KOPT-K1 (cell line): ENCODE results near the gene RNF183.
"Not testable (repeated sequence)": the region's sequence is repeated elsewhere in the genome, so short reads cannot be mapped to it uniquely, and the experiment has no call there.

Experiments
- H3K27ac ChIP-seq: fragments of 200-600 bp; sonication (generic); 2 replicates; pipeline ENCODE4 v1.5.1; 2016; ENCODE audit warnings: antibody characterized with exemption, mild to moderate bottlenecking, low read depth, low read length; ENCODE audit not compliant: poor library complexity, severe bottlenecking
- H3K36me3 ChIP-seq: fragments of 200-600 bp; sonication (generic); 2 replicates; pipeline ENCODE4 v1.5.1; 2017; ENCODE audit warnings: antibody characterized with exemption, mild to moderate bottlenecking, low read length, moderate library complexity; ENCODE audit not compliant: insufficient read depth
- H3K9me3 ChIP-seq: fragments of 200-600 bp; sonication (generic); 2 replicates; pipeline ENCODE4 v1.5.1; 2017; ENCODE audit warnings: antibody characterized with exemption, low read length, mild to moderate bottlenecking; ENCODE audit not compliant: insufficient read depth, poor library complexity, severe bottlenecking

The RNF183 gene

DNA sequence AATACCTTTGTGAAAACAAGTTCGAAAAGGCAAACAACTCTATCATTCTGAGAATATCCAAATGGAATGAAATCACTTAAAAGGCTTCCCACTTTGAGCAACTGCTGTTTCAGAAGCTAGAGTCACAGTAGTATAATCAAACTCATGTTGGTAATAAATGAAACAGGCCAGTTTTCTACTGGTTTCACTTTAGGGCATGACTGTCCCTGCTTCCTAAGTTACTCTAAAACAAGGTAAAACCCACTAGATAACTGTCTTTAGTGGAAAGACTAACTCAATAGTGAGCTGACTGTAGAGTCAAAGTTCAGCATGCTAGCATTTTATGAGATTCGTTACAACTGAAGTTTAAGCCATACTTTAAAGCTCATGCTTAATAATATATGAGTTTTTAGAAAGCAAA lies 33.8 kb downstream of the RNF183 start:
- no peak overlapping the region for H3K27ac ChIP-seq
- peaks cover 66% of the 10 kb centered on the region for H3K36me3 ChIP-seq
- H3K9me3 ChIP-seq = no peaks in the 10 kb centered on the region

DNA sequence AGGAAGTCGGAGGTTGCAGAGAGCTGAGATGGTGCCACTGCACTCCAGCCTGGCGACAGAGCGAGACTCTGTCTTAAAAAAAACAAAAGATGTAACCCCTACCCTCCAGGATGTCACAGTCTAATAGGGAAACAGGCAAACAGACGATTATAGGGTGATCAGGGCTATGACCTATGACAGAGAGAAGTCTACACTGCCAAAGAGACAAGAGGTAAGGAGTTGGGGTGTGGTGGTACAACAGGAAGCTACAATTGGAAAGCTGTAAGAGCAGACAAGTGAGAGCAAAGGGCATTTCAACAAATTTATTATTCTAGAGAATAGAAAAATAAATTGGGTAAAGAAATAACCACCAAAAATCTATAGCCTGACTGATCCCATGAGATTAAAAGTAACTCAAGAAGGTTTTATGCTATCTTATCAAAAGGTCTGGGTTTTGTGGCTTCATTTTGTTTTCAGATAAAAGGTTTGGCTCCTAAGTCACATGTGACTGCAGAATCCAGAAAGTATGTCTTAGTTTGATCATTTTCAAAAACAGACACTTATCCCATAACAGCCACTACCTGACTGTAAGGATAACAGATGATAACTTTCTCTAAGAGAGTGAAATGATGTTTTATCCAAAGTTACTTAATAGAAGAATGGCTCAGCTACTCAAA lies 35.1 kb downstream of the RNF183 start:
- Histone ChIP-seq H3K36me3 (peaks cover 60% of the 10 kb centered on the region), H3K27ac (no peak overlapping the region), H3K9me3 (no peaks in the 10 kb centered on the region)

DNA sequence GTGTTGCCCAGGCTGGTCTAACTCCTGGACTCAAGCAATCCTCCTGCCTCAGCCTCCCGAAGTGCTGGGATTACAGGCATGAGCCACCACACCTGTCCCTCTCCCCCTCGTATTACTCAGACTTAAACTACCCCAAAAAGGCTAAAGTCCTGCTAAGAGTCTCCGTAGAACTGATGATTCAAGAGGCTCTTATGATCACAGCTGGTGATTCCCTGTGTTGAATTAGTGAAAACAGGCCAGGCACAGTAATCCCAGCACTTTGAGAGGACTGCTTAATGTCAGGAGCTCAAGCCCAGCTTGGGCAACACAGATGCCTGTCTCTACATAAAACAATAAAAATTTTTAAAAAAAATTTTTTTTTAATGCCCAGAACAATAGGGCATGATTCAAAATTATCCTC lies 37.0 kb downstream of the RNF183 start:
- Histone ChIP-seq H3K9me3 (no peaks in the 10 kb centered on the region), H3K27ac (no peak overlapping the region), H3K36me3 (peaks cover 51% of the 10 kb centered on the region)

DNA sequence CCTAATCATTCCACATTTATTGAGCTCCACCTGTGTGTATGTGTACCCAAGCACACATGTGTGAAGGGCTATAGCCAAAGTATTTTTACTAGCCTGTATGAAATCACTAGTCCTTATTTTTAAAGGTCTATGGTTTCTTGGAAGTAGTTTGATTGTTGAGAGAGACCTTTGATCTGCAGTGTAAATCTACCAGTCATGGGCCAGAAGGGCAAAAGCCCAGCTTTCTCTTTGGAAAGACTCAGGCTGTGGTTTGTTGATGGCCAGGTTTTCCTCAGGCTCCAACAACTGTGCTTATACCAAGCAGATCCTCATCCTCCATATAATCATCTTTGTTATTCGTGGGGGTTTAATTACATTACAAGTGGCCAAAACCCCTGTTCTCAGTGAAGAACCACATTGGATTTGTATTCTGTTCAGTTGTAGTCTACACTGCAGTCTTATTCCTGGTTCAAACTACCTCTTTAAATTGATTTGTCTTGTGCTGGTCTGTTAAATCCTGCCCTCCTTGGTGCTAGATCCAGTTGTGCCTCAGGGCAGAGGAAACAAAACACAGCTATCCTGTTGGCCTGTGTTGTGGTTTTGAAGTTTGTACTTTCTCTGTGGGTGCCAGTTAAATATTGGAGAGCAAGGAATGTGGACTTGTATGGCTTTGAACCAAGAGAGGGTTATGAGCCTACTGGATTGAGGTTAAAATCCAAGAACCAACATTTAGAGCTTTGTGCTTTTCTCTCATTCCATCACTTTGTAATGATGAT lies 41.1 kb downstream of the RNF183 start:
- Histone ChIP-seq H3K9me3 (no peaks in the 10 kb centered on the region), H3K36me3 (peaks cover 44% of the 10 kb centered on the region), H3K27ac (no peak overlapping the region)

DNA sequence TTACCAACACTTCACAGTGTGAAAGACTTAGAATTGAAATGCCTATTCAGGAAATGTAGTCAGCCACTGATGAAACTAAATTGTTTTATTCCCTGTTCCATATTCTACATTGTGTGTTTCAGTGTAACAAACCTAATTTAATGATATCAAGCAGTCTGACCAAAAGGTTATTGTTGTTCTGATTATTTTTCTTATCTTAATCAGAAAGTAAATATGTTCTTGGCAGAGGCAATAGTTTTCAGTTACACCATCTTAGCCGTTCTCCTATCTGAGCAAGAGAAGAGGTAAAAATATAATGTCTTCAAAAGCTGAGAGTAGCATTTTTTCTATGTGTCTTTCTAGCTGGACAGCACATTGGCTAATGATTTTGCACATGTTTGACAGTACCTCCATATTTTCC lies 44.9 kb downstream of the RNF183 start:
- Histone ChIP-seq H3K36me3 (peaks cover 40% of the 10 kb centered on the region), H3K27ac (no peak overlapping the region)

DNA sequence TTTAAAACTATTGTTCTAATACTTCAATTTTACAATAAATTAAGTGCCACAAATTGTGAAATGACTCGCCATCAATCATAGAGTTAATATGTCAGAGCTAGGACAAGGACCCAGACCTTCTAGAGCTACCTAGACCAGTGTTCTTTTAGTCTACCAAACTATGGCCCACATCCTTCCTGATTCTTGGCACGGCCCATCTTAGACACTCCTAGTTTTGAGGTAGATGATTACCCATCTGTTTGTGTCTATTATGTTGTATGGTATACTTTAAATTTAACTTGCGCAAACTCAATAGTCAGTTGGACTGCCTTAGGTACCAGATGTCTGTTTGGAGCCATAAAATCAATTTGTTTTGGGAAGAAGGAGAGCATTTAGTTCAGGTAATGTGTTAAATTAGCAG lies 45.3 kb downstream of the RNF183 start:
- no peak overlapping the region for H3K27ac ChIP-seq
- peaks cover 40% of the 10 kb centered on the region for H3K36me3 ChIP-seq
- H3K9me3 ChIP-seq = no peaks in the 10 kb centered on the region

More for the DNA sequence above, 44.9 kb downstream of the RNF183 start:
- no peaks in the 10 kb centered on the region for H3K9me3 ChIP-seq

DNA sequence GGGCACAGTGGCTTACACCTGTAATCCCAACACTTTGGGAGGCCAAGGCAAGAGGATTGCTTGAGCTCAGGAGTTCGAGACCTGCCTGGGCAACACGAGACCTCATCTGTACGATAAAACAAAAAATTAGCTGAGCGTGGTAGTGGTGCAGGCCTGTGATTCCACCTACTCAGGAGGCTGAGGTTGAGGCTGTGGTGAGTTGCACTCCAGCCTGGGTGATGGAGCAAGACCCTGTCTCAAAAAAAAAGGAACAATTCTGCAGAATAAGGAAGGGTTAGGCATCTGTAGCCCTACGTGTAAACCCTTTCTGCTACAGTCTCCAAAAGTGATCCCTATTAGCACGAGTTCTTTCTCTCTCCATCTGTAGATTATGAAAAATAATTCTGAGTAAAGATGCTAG lies 47.7 kb downstream of the RNF183 start:
- Histone ChIP-seq H3K36me3 (peaks cover 26% of the 10 kb centered on the region), H3K9me3 (no peaks in the 10 kb centered on the region), H3K27ac (no peak overlapping the region)

DNA sequence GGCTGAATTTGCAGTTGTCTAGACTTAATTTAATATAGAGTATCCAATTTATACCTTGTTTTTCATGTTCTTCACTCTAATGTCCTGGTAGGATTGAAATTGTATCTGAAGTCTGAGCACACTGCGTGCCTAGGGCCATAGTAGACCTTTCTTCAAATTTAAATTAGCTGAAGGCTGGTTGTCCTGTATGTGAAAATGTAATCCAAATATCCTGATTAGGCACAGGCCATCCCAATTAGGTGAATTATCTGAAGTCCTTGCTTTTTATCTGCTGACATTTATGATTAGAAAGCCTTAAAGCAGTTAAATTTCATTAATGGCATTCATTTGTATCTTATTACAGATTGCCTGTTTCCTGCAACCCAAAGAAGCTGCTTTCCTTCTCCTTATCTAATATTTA lies 48.2 kb downstream of the RNF183 start:
- no peak overlapping the region for H3K27ac ChIP-seq
- peaks cover 22% of the 10 kb centered on the region for H3K36me3 ChIP-seq
- no peaks in the 10 kb centered on the region for H3K9me3 ChIP-seq

DNA sequence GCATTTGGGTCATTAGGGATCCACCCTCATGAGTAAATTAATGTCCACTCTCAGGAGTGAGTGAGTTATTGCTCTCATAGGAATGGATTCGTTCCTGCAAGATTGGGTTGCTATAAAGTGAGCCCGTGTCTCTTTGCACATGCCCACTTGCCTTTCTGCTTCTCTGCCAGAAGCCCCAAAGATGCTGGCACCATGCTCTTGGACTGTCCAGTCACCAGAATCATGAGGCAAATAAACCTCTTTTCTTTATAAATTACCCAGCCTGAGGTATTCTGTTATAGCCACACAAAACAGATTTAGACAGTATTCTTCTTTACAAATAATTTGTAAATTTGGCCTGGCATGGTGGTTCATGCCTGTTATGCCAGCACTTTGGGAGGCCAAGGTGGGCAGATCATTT lies 52.4 kb downstream of the RNF183 start:
- Histone ChIP-seq H3K27ac (no peak overlapping the region), H3K36me3 (no peaks in the 10 kb centered on the region), H3K9me3 (no peaks in the 10 kb centered on the region)

DNA sequence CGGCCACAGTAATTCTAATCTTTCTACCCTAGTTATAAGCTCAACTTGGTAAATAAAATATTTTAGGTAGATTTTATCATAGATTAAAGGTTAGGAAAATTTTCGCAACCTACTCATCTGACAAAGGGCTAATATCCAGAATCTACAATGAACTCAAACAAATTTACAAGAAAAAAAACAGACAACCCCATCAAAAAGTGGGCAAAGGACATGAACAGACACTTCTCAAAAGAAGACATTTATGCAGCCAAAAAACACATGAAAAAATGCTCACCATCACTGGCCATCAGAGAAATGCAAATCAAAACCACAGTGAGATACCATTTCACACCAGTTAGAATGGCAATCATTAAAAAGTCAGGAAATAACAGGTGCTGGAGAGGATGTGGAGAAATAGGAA lies 53.5 kb downstream of the RNF183 start:
- H3K27ac ChIP-seq, H3K36me3 ChIP-seq, H3K9me3 ChIP-seq: not testable (repeated sequence)

DNA sequence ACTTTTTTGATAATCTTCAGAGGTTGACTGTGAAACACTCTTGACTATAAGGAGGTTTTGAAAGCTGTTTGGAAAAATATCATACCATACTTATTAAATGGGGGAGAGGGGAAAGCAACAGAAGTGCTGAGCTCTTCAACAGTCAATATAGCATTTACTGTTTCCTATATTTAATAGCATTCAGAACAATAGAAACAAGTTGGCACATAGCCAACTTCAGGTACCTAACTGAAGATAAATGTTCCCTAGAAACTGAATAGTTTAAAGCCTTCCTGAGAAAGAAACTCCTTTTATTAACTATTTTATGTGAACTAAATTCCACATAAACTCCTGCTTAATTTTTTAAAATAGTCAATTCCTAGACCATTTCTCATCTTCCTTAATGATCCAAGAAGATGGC lies 55.5 kb downstream of the RNF183 start:
- H3K9me3 ChIP-seq = no peaks in the 10 kb centered on the region
- no peaks in the 10 kb centered on the region for H3K36me3 ChIP-seq
- H3K27ac ChIP-seq = no peak overlapping the region
